ENCODE results near the gene SLC1A2.

Gene SLC1A2

GRCh38 chr11:35323076-35323868 lies 96.1 kb downstream of the SLC1A2 start:
- Histone ChIP-seq H3K4me3 (ENCODE audit: low read depth, low read length) (no peak overlapping the region), H3K4me1 (ENCODE audit: control insufficient read depth, insufficient read depth, low read length) (peaks cover 14% of the 10 kb centered on the region), H3K27ac (ENCODE audit: low read depth, low read length) (no peak overlapping the region), H3K9ac (ENCODE audit: low read length) (no peak overlapping the region), H3K27me3 (ENCODE audit: control insufficient read depth, insufficient read depth, low read length) (no peaks in the 10 kb centered on the region; the same call in 1 of the 2 replicates), H3K36me3 (ENCODE audit: control insufficient read depth, insufficient read depth, low read length) (no peaks in the 10 kb centered on the region), H3K9me3 (ENCODE audit: control insufficient read depth, insufficient read depth, low read depth, low read length) (no peaks in the 10 kb centered on the region)

GRCh38 chr11:35322318-35322979 lies 96.9 kb downstream of the SLC1A2 start:
- no peak overlapping the region for H3K27ac ChIP-seq (ENCODE audit: low read depth, low read length)
- no peak overlapping the region for H3K9ac ChIP-seq (ENCODE audit: low read length)
- no peaks in the 10 kb centered on the region for H3K27me3 ChIP-seq (ENCODE audit: control insufficient read depth, insufficient read depth, low read length)
- H3K36me3 ChIP-seq (ENCODE audit: control insufficient read depth, insufficient read depth, low read length): no peaks in the 10 kb centered on the region
- H3K4me1 ChIP-seq (ENCODE audit: control insufficient read depth, insufficient read depth, low read length): peaks cover 14% of the 10 kb centered on the region
- H3K4me3 ChIP-seq (ENCODE audit: low read depth, low read length): no peak overlapping the region
- no peaks in the 10 kb centered on the region for H3K9me3 ChIP-seq (ENCODE audit: control insufficient read depth, insufficient read depth, low read depth, low read length)

GRCh38 chr11:35321532-35322317 lies 97.6 kb downstream of the SLC1A2 start:
- no peak overlapping the region for H3K4me3 ChIP-seq (ENCODE audit: low read depth, low read length)
- no peaks in the 10 kb centered on the region for H3K9me3 ChIP-seq (ENCODE audit: control insufficient read depth, insufficient read depth, low read depth, low read length)
- no peaks in the 10 kb centered on the region for H3K36me3 ChIP-seq (ENCODE audit: control insufficient read depth, insufficient read depth, low read length)
- H3K27ac ChIP-seq (ENCODE audit: low read depth, low read length): no peak overlapping the region
- H3K27me3 ChIP-seq (ENCODE audit: control insufficient read depth, insufficient read depth, low read length): no peaks in the 10 kb centered on the region
- H3K4me1 ChIP-seq (ENCODE audit: control insufficient read depth, insufficient read depth, low read length): peaks cover 14% of the 10 kb centered on the region
- no peak overlapping the region for H3K9ac ChIP-seq (ENCODE audit: low read length)

GRCh38 chr11:35321111-35321510 lies 98.2 kb downstream of the SLC1A2 start:
- Histone ChIP-seq H3K36me3 (ENCODE audit: control insufficient read depth, insufficient read depth, low read length) (no peaks in the 10 kb centered on the region), H3K27me3 (ENCODE audit: control insufficient read depth, insufficient read depth, low read length) (no peaks in the 10 kb centered on the region), H3K4me1 (ENCODE audit: control insufficient read depth, insufficient read depth, low read length) (peaks cover 14% of the 10 kb centered on the region), H3K9ac (ENCODE audit: low read length) (no peak overlapping the region), H3K4me3 (ENCODE audit: low read depth, low read length) (no peak overlapping the region), H3K9me3 (ENCODE audit: control insufficient read depth, insufficient read depth, low read depth, low read length) (no peaks in the 10 kb centered on the region), H3K27ac (ENCODE audit: low read depth, low read length) (no peak overlapping the region)

GRCh38 chr11:35318977-35319925 lies 100.1 kb downstream of the SLC1A2 start:
- Histone ChIP-seq H3K27ac (ENCODE audit: low read depth, low read length) (no peak overlapping the region), H3K4me3 (ENCODE audit: low read depth, low read length) (no peak overlapping the region), H3K9ac (ENCODE audit: low read length) (no peak overlapping the region), H3K27me3 (ENCODE audit: control insufficient read depth, insufficient read depth, low read length) (no peaks in the 10 kb centered on the region), H3K9me3 (ENCODE audit: control insufficient read depth, insufficient read depth, low read depth, low read length) (no peaks in the 10 kb centered on the region), H3K36me3 (ENCODE audit: control insufficient read depth, insufficient read depth, low read length) (no peaks in the 10 kb centered on the region), H3K4me1 (ENCODE audit: control insufficient read depth, insufficient read depth, low read length) (peaks cover 14% of the 10 kb centered on the region)

GRCh38 chr11:35318309-35318708 lies 101.0 kb downstream of the SLC1A2 start:
- H3K4me3 ChIP-seq (ENCODE audit: low read depth, low read length): no peak overlapping the region

GRCh38 chr11:35317253-35317652 lies 102.1 kb downstream of the SLC1A2 start:
- H3K9me3 ChIP-seq (ENCODE audit: control insufficient read depth, insufficient read depth, low read depth, low read length): no peaks in the 10 kb centered on the region
- no peak overlapping the region for H3K9ac ChIP-seq (ENCODE audit: low read length)
- H3K4me3 ChIP-seq (ENCODE audit: low read depth, low read length): no peak overlapping the region
- no peaks in the 10 kb centered on the region for H3K27me3 ChIP-seq (ENCODE audit: control insufficient read depth, insufficient read depth, low read length)
- H3K36me3 ChIP-seq (ENCODE audit: control insufficient read depth, insufficient read depth, low read length): no peaks in the 10 kb centered on the region
- no peak overlapping the region for H3K27ac ChIP-seq (ENCODE audit: low read depth, low read length)
- H3K4me1 ChIP-seq (ENCODE audit: control insufficient read depth, insufficient read depth, low read length): peaks cover 8% of the 10 kb centered on the region

More at GRCh38 chr11:35318309-35318708, 101.0 kb downstream of the SLC1A2 start:
- H3K27ac ChIP-seq (ENCODE audit: low read depth, low read length): no peak overlapping the region
- H3K27me3 ChIP-seq (ENCODE audit: control insufficient read depth, insufficient read depth, low read length): no peaks in the 10 kb centered on the region
- no peaks in the 10 kb centered on the region for H3K36me3 ChIP-seq (ENCODE audit: control insufficient read depth, insufficient read depth, low read length)
- H3K9me3 ChIP-seq (ENCODE audit: control insufficient read depth, insufficient read depth, low read depth, low read length): no peaks in the 10 kb centered on the region
- H3K9ac ChIP-seq (ENCODE audit: low read length): no peak overlapping the region
- peaks cover 14% of the 10 kb centered on the region for H3K4me1 ChIP-seq (ENCODE audit: control insufficient read depth, insufficient read depth, low read length)

- Histone ChIP-seq H3K4me3 (ENCODE audit: low read depth, low read length) (no peak overlapping the region), H3K36me3 (ENCODE audit: control insufficient read depth, insufficient read depth, low read length) (no peaks in the 10 kb centered on the region), H3K27ac (ENCODE audit: low read depth, low read length) (no peak overlapping the region), H3K9ac (ENCODE audit: low read length) (no peak overlapping the region), H3K9me3 (ENCODE audit: control insufficient read depth, insufficient read depth, low read depth, low read length) (no peaks in the 10 kb centered on the region), H3K27me3 (ENCODE audit: control insufficient read depth, insufficient read depth, low read length) (no peaks in the 10 kb centered on the region), H3K4me1 (ENCODE audit: control insufficient read depth, insufficient read depth, low read length) (no peaks in the 10 kb centered on the region)
These were observed 103.2 kb downstream of the SLC1A2 start for GRCh38 chr11:35316161-35316560.

GRCh38 chr11:35313760-35314153 lies 105.6 kb downstream of the SLC1A2 start:
- H3K4me3 ChIP-seq (ENCODE audit: low read depth, low read length): no peak overlapping the region
- no peaks in the 10 kb centered on the region for H3K4me1 ChIP-seq (ENCODE audit: control insufficient read depth, insufficient read depth, low read length)
- no peaks in the 10 kb centered on the region for H3K27me3 ChIP-seq (ENCODE audit: control insufficient read depth, insufficient read depth, low read length)
- no peak overlapping the region for H3K27ac ChIP-seq (ENCODE audit: low read depth, low read length)
- H3K9me3 ChIP-seq (ENCODE audit: control insufficient read depth, insufficient read depth, low read depth, low read length): no peaks in the 10 kb centered on the region
- H3K36me3 ChIP-seq (ENCODE audit: control insufficient read depth, insufficient read depth, low read length): no peaks in the 10 kb centered on the region
- H3K9ac ChIP-seq (ENCODE audit: low read length): no peak overlapping the region

GRCh38 chr11:35313066-35313759 lies 106.1 kb downstream of the SLC1A2 start:
- H3K9ac ChIP-seq (ENCODE audit: low read length): no peak overlapping the region
- H3K36me3 ChIP-seq (ENCODE audit: control insufficient read depth, insufficient read depth, low read length): no peaks in the 10 kb centered on the region
- no peak overlapping the region for H3K27ac ChIP-seq (ENCODE audit: low read depth, low read length)
- H3K4me1 ChIP-seq (ENCODE audit: control insufficient read depth, insufficient read depth, low read length): no peaks in the 10 kb centered on the region
- no peaks in the 10 kb centered on the region for H3K9me3 ChIP-seq (ENCODE audit: control insufficient read depth, insufficient read depth, low read depth, low read length)
- no peak overlapping the region for H3K4me3 ChIP-seq (ENCODE audit: low read depth, low read length)
- H3K27me3 ChIP-seq (ENCODE audit: control insufficient read depth, insufficient read depth, low read length): no peaks in the 10 kb centered on the region

Measured in HUES6 (cell line).